Activated CD4-positive, alpha-beta memory T cell treated with anti-CD3 and anti-CD28 coated beads for 36 hours (primary cell): ENCODE data around the gene OR2D3. TPM values are rescaled to one million over a fixed set of nuclear protein-coding genes. Genes with fewer than 3 reads are reported as not detected.
"Not testable (repeated sequence)": the region's sequence is repeated elsewhere in the genome, so short reads cannot be mapped to it uniquely, and the experiment has no call there.

Source experiments
- CTCF ChIA-PET: fragments of 350-600 bp; sonication (Branson Sonifier 250); formaldehyde crosslinking; loops from one replicate; lab custom pipeline; 2021; ENCODE audit warnings: antibody characterized with exemption, inconsistent platforms; lab: Charles Lee
- POLR2A ChIA-PET: fragments of 350-600 bp; sonication (Branson Sonifier 250); formaldehyde crosslinking; loops from one replicate; lab custom pipeline; 2021; ENCODE audit warnings: antibody characterized with exemption; lab: Charles Lee
- DNase-seq: peaks from one replicate; pipeline ENCODE4 v3.0.0-alpha.2; 2020
- H3K27ac Mint-ChIP-seq: one replicate; pipeline ENCODE4 v1.8.0; 2021; ENCODE audit warnings: mixed read lengths
- H3K27me3 Mint-ChIP-seq: one replicate; pipeline ENCODE4 v1.8.0; 2021; ENCODE audit warnings: mixed read lengths
- H3K36me3 Mint-ChIP-seq: one replicate; pipeline ENCODE4 v1.8.0; 2021; ENCODE audit warnings: mixed read lengths
- H3K4me1 Mint-ChIP-seq: one replicate; pipeline ENCODE4 v1.8.0; 2021; ENCODE audit warnings: low read depth, mixed read lengths
- H3K4me3 Mint-ChIP-seq: one replicate; pipeline ENCODE4 v1.8.0; 2021; ENCODE audit warnings: mild to moderate bottlenecking, mixed read lengths
- H3K9me3 Mint-ChIP-seq: one replicate; pipeline ENCODE4 v1.8.0; 2021; ENCODE audit warnings: mixed read lengths
- intact Hi-C: fragments of 100-400 bp; cut with micrococcal nuclease; formaldehyde crosslinking; loops from one replicate; pipeline ENCODE4 v1.15.1; 2023
- total RNA-seq, 2 experiments: library from RNA; stranded (reverse); gene quantifications; one replicate each; pipeline ENCODE4 v1.2.3, GENCODE V29; 2021

The OR2D3 gene
- total RNA-seq, 2 experiments from 2014 or later = not detected

- no peaks in the 10 kb centered on the region for H3K36me3 Mint-ChIP-seq
- H3K27me3 Mint-ChIP-seq = peaks cover 7% of the 10 kb centered on the region
- H3K4me1 Mint-ChIP-seq = no peaks in the 10 kb centered on the region
- CTCF ChIA-PET = no interaction called here
- H3K4me3 Mint-ChIP-seq = no peak overlapping the region
- no peak overlapping the region for H3K27ac Mint-ChIP-seq
- DNase-seq = no peak
- no peaks in the 10 kb centered on the region for H3K9me3 Mint-ChIP-seq
- intact Hi-C loops = no loop called here
- POLR2A ChIA-PET = no interaction called here
Observed at GRCh38 chr11:6900327-6900999, 20.3 kb upstream of the OR2D3 start.

- POLR2A ChIA-PET, H3K4me1 Mint-ChIP-seq, CTCF ChIA-PET, H3K27me3 Mint-ChIP-seq, H3K27ac Mint-ChIP-seq, H3K4me3 Mint-ChIP-seq, DNase-seq, H3K9me3 Mint-ChIP-seq, H3K36me3 Mint-ChIP-seq, intact Hi-C loops: not testable (repeated sequence)
Observed at GRCh38 chr11:6904804-6905203, 16.0 kb upstream of the OR2D3 start.

GRCh38 chr11:6911378-6911777 lies 9.4 kb upstream of the OR2D3 start:
- intact Hi-C loops = no loop called here
- ChIA-PET CTCF (no interaction called here), POLR2A (no interaction called here)
- H3K4me1 Mint-ChIP-seq = no peaks in the 10 kb centered on the region
- H3K36me3 Mint-ChIP-seq = no peaks in the 10 kb centered on the region
- H3K27me3 Mint-ChIP-seq = no peaks in the 10 kb centered on the region
- DNase-seq = no peak
- H3K27ac Mint-ChIP-seq = no peak overlapping the region
- no peak overlapping the region for H3K4me3 Mint-ChIP-seq
- H3K9me3 Mint-ChIP-seq = no peaks in the 10 kb centered on the region

- Mint-ChIP-seq H3K4me3 (no peak overlapping the region), H3K9me3 (no peaks in the 10 kb centered on the region), H3K27me3 (no peaks in the 10 kb centered on the region), H3K27ac (no peak overlapping the region), H3K4me1 (no peaks in the 10 kb centered on the region), H3K36me3 (no peaks in the 10 kb centered on the region)
- intact Hi-C loops = no loop called here
- ChIA-PET POLR2A (no interaction called here), CTCF (no interaction called here)
- DNase-seq = no peak
Observed at GRCh38 chr11:6911948-6912347, 8.9 kb upstream of the OR2D3 start.

- Mint-ChIP-seq H3K36me3 (no peaks in the 10 kb centered on the region), H3K4me3 (no peak overlapping the region)
- intact Hi-C loops = no loop called here
Observed at GRCh38 chr11:6919698-6920097, 1.1 kb upstream of the OR2D3 start.

GRCh38 chr11:6925007-6925577 lies 4.3 kb downstream of the OR2D3 start:
- Mint-ChIP-seq H3K27ac (no peak overlapping the region), H3K4me3 (no peak overlapping the region), H3K4me1 (peaks cover 19% of the 10 kb centered on the region), H3K27me3 (peaks cover 44% of the 10 kb centered on the region), H3K9me3 (no peaks in the 10 kb centered on the region), H3K36me3 (no peaks in the 10 kb centered on the region)
- no peak for DNase-seq
- ChIA-PET CTCF (interaction anchor here (0.9 to 1.3 kb wide), 2 partner anchors 112 to 113 kb away, joined by 3 read pairs; no protein-coding TSS in a partner anchor), POLR2A (no interaction called here)
- intact Hi-C loops = no loop called here

More at GRCh38 chr11:6919698-6920097, 1.1 kb upstream of the OR2D3 start:
- DNase-seq = no peak
- Mint-ChIP-seq H3K27ac (no peak overlapping the region), H3K27me3 (peaks cover 14% of the 10 kb centered on the region), H3K9me3 (no peaks in the 10 kb centered on the region), H3K4me1 (no peaks in the 10 kb centered on the region)
- POLR2A ChIA-PET = no interaction called here
- CTCF ChIA-PET = interaction anchor here (1.2 kb wide), 1 partner anchor 108 kb away, joined by 4 read pairs; no protein-coding TSS in a partner anchor

GRCh38 chr11:6925636-6926207 lies 4.9 kb downstream of the OR2D3 start:
- Mint-ChIP-seq H3K27me3 (peaks cover 48% of the 10 kb centered on the region), H3K9me3 (no peaks in the 10 kb centered on the region), H3K4me3 (peak overlapping the region; percentile 77), H3K36me3 (no peaks in the 10 kb centered on the region), H3K4me1 (peaks cover 19% of the 10 kb centered on the region), H3K27ac (no peak overlapping the region)
- DNase-seq = no peak
- intact Hi-C loops = no loop called here
- CTCF ChIA-PET = interaction anchor here (1.0 to 1.3 kb wide), 2 partner anchors 113 to 243 kb away, joined by 3 read pairs; partner anchors contain the start of gene MRPL17
- POLR2A ChIA-PET = no interaction called here

GRCh38 chr11:6926208-6927029 lies 5.6 kb downstream of the OR2D3 start, which contains the start of gene ZNF215:
TSS of gene ZNF215 (plus strand) at chr11:6926426. CDS start at chr11:6932273, 5,847 bp downstream.
- H3K4me3 Mint-ChIP-seq = peak within 1 kb of the TSS; percentile 77
- H3K9me3 Mint-ChIP-seq = no peaks in the 10 kb centered on the region
- intact Hi-C loops = no loop called here
- POLR2A ChIA-PET = no interaction called here
- H3K36me3 Mint-ChIP-seq = no peaks in the 10 kb centered on the region
- CTCF ChIA-PET = interaction anchor here (0.8 to 1.3 kb wide), 3 partner anchors 114 to 243 kb away, joined by 3 to 4 read pairs (median 3); partner anchors contain the start of gene MRPL17
- peak; percentile 65 for DNase-seq
- H3K27ac Mint-ChIP-seq = no peak within 1 kb of the TSS
- H3K4me1 Mint-ChIP-seq = peaks cover 19% of the 10 kb centered on the region
- H3K27me3 Mint-ChIP-seq = peaks cover 45% of the 10 kb centered on the region

- DNase-seq = no peak
- CTCF ChIA-PET = interaction anchor here (0.8 kb wide), 1 partner anchor 115 kb away, joined by 4 read pairs; no protein-coding TSS in a partner anchor
- intact Hi-C loops = no loop called here
- H3K4me3 Mint-ChIP-seq = peak overlapping the region; percentile 77
- no peaks in the 10 kb centered on the region for H3K36me3 Mint-ChIP-seq
- POLR2A ChIA-PET = no interaction called here
- H3K9me3 Mint-ChIP-seq = no peaks in the 10 kb centered on the region
- H3K4me1 Mint-ChIP-seq = peaks cover 19% of the 10 kb centered on the region
- H3K27ac Mint-ChIP-seq = no peak overlapping the region
- peaks cover 45% of the 10 kb centered on the region for H3K27me3 Mint-ChIP-seq
Observed at GRCh38 chr11:6927030-6927617, 6.3 kb downstream of the OR2D3 start.

GRCh38 chr11:6928916-6929315 lies 8.1 kb downstream of the OR2D3 start:
- Mint-ChIP-seq H3K4me1 (peaks cover 19% of the 10 kb centered on the region), H3K4me3 (no peak overlapping the region), H3K36me3 (no peaks in the 10 kb centered on the region), H3K27ac (no peak overlapping the region), H3K9me3 (no peaks in the 10 kb centered on the region), H3K27me3 (peaks cover 52% of the 10 kb centered on the region)
- DNase-seq = no peak
- intact Hi-C loops = no loop called here
- ChIA-PET POLR2A (no interaction called here), CTCF (no interaction called here)

- H3K9me3 Mint-ChIP-seq = no peaks in the 10 kb centered on the region
- H3K27ac Mint-ChIP-seq = no peak overlapping the region
- POLR2A ChIA-PET = no interaction called here
- intact Hi-C loops = no loop called here
- DNase-seq = no peak
- peaks cover 11% of the 10 kb centered on the region for H3K4me1 Mint-ChIP-seq
- H3K36me3 Mint-ChIP-seq = no peaks in the 10 kb centered on the region
- CTCF ChIA-PET = no interaction called here
- H3K4me3 Mint-ChIP-seq = no peak overlapping the region
- peaks cover 40% of the 10 kb centered on the region for H3K27me3 Mint-ChIP-seq
Observed at GRCh38 chr11:6931146-6931713, 10.4 kb downstream of the OR2D3 start.
